22Rv1 (cell line): ENCODE measurements around the gene PINK1.
"Not testable (repeated sequence)": the region's sequence is repeated elsewhere in the genome, so short reads cannot be mapped to it uniquely, and the experiment has no call there.

Source experiments
- H3K27ac ChIP-seq: fragments of 450-650 bp; 2 replicates; pipeline ENCODE4 v1.5.1; 2017
- ZFX ChIP-seq: fragments of 450-650 bp; IDR thresholded peaks from 2 replicates; pipeline ENCODE4 v1.6.1; 2017; ENCODE audit warnings: antibody characterized with exemption, borderline replicate concordance
- TF ChIP-seq, protein P1 (sequence below): fragments of 450-650 bp; IDR thresholded peaks from 2 replicates; pipeline ENCODE4 v1.5.1; 2017; ENCODE audit warnings: mild to moderate bottlenecking

PINK1 gene

GRCh38 chr1:20602851-20603450 lies 30.3 kb upstream of the PINK1 start:
- H3K27ac ChIP-seq, result no peak overlapping the region
- TF ChIP-seq, protein P1, sequence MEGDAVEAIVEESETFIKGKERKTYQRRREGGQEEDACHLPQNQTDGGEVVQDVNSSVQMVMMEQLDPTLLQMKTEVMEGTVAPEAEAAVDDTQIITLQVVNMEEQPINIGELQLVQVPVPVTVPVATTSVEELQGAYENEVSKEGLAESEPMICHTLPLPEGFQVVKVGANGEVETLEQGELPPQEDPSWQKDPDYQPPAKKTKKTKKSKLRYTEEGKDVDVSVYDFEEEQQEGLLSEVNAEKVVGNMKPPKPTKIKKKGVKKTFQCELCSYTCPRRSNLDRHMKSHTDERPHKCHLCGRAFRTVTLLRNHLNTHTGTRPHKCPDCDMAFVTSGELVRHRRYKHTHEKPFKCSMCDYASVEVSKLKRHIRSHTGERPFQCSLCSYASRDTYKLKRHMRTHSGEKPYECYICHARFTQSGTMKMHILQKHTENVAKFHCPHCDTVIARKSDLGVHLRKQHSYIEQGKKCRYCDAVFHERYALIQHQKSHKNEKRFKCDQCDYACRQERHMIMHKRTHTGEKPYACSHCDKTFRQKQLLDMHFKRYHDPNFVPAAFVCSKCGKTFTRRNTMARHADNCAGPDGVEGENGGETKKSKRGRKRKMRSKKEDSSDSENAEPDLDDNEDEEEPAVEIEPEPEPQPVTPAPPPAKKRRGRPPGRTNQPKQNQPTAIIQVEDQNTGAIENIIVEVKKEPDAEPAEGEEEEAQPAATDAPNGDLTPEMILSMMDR, result no peak
- no peak for TF ChIP-seq ZFX

DNA sequence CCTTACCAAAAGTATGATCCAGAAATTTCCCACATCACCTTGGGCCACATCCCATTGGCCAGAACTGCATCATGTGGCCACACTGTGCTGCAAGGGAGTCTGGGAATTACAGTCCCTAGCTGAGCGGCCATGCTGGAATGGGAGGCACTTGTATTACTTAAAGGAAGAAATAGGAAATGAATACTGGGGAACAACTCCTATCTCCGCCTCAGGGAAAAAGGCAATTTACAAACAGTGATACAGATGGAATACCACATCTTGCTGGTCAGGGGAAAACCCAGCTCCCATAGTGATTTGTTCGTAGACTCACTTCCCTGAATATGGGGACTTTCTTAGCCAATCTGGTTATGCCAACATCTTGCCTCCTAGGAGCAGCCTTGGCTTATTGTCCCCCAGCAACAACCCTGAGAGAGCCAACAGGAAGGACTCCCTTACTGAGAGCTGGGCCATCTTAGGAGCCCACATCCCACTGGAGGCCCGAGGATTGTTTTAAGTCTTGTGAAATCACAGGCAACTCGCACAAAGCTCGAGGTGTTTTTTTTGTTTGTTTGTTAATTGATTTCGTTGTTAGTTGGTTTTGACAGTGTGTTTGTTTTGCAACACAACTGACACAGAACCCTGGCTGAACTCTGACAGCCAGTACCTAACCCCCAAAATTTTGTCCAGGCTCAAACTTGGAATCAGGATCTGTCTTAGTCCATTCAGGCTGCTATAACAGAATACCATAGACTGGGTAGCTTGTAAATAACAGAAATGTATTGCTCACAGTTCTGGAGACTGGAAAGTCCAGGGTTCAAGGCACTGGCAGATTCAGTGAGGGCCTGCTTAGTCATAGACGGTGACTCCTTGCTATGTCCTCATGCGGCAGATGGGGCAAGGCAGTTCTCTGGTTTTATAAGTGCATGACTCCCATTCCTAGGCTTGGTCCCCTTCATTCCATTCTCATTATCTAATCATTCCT lies 29.5 kb upstream of the PINK1 start:
- no peak overlapping the region for H3K27ac ChIP-seq
- TF ChIP-seq, protein P1, result no peak
- no peak for TF ChIP-seq ZFX

- TF ChIP-seq, protein P1, result no peak
- TF ChIP-seq ZFX, result no peak
- H3K27ac ChIP-seq, result no peak overlapping the region
These were observed 28.6 kb upstream of the PINK1 start for GRCh38 chr1:20604678-20605077.

DNA sequence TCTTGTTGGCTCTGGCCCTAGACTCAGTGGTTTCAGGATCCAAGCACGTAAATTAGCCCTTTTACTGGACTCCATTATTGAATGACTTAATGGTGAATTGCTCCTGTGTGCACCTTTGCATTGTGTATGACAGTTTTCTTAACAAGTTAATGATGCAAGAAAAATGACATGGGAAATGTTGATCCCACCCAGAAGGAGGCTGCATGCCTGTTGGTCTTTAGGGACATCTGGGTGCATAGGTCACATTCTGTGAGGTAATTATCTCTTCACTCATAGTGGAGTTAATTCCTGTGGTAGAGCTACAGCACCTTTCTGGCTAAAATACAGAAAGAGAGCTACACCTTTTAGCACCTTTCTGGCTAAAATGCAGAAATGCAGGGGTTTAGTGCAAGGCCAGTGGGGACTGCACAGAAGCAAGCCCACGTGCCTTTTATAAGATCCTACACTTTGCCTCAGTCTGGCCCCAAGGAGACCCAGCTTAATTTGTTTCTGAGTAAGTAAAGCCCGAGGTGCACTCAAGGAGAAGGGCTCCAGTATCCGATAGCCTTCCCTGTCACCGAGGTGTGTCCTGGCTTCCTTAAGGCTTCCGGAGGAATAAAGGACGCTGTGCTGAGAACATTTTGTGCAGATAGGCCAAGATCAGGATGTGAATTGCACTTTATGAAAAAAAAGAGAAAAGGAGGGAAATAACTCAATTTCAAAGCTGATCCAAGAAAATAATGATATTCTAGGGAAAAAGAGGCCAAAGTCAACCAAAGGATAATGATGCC lies 26.3 kb upstream of the PINK1 start:
- not testable (repeated sequence) for H3K27ac ChIP-seq

DNA sequence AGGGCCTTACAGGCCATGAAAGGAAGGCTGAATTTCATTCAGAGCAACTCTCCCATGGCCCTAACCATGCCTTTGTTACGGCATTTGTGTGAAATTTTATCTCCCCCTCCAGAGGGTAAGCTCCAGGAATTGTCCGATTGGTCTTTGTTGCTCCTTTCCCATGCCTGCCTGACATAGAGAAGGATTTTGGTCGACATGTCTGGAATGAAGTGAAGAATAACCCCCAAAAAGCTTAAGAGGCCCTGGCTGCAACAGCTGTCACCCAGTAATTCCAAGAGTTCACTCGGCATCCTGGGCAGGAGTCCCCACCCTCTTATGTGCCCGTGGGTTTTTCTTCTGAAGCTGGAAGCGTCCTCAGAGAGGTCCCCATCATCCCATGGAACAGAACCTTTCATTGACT lies 23.7 kb upstream of the PINK1 start:
- no peak for TF ChIP-seq ZFX
- TF ChIP-seq, protein P1, result no peak
- no peak overlapping the region for H3K27ac ChIP-seq

GRCh38 chr1:20610970-20611369 lies 22.3 kb upstream of the PINK1 start:
- H3K27ac ChIP-seq, result no peak overlapping the region
- TF ChIP-seq, protein P1, result no peak
- no peak for TF ChIP-seq ZFX

- no peak overlapping the region for H3K27ac ChIP-seq
These were observed 21.6 kb upstream of the PINK1 start for GRCh38 chr1:20611652-20612051.

More at GRCh38 chr1:20611652-20612051, 21.6 kb upstream of the PINK1 start:
- no peak for TF ChIP-seq ZFX
- TF ChIP-seq, protein P1, result no peak
